Suprapubic skin (tissue), 4 donors: ENCODE results near the gene HNRNPA2B1. TPM values are rescaled to one million over a fixed set of nuclear protein-coding genes. Genes with fewer than 3 reads are reported as not detected.

Source experiments
- DNase-seq, 2 donors: peaks; one replicate each; pipeline ENCODE4 v3.0.0-alpha.2; 2019; ENCODE audit warnings: low spot score in 2 of 2
- H3K27ac ChIP-seq: fragments of 200-600 bp; sonication (generic); one replicate; pipeline ENCODE4 v1.5.1; 2019
- H3K27me3 ChIP-seq: fragments of 200-600 bp; sonication (generic); one replicate; pipeline ENCODE4 v1.5.1; 2019
- H3K36me3 ChIP-seq: fragments of 200-600 bp; sonication (generic); one replicate; pipeline ENCODE4 v1.5.1; 2019
- H3K4me1 ChIP-seq: fragments of 200-600 bp; sonication (generic); one replicate; pipeline ENCODE4 v1.5.1; 2019
- H3K4me3 ChIP-seq: fragments of 200-600 bp; sonication (generic); one replicate; pipeline ENCODE4 v1.5.1; 2019; ENCODE audit warnings: mild to moderate bottlenecking
- H3K9me3 ChIP-seq: fragments of 200-600 bp; sonication (generic); one replicate; pipeline ENCODE4 v1.5.1; 2019
- CTCF ChIP-seq, 2 donors: fragments of 200-600 bp in 1 of 2; fragments of 450-650 bp in 1 of 2; sonication (generic) in 1 of 2; IDR thresholded peaks; one replicate each; pipeline ENCODE4 v1.5.1; 2016 to 2019; ENCODE audit warnings: antibody characterized with exemption in 2 of 2, mild to moderate bottlenecking in 1 of 2, moderate library complexity in 1 of 2
- EP300 ChIP-seq: sonication (generic); formaldehyde crosslinking; IDR thresholded peaks from one replicate; pipeline ENCODE4 v1.6.1; 2017; ENCODE audit warnings: antibody characterized with exemption
- POLR2A ChIP-seq, 2 donors: fragments of 450-650 bp; IDR thresholded peaks; one replicate each; pipeline ENCODE4 v1.6.1; 2017; ENCODE audit warnings: antibody characterized with exemption in 2 of 2, mild to moderate bottlenecking in 2 of 2, moderate library complexity in 2 of 2
- POLR2AphosphoS5 ChIP-seq, 3 donors: sonication (generic); formaldehyde crosslinking; IDR thresholded peaks; one replicate each; pipeline ENCODE4 v1.6.1; 2017; ENCODE audit warnings: antibody characterized with exemption in 3 of 3
- WGBS: methylation state at CpG from one replicate; pipeline ENCODE4 v1.1.5; 2018; 5-methylcytosine and 5-hydroxymethylcytosine counted together
- total RNA-seq, 4 donors: library from RNA; depleted of rRNA; stranded (reverse); fragments of >200 nt; gene quantifications; one replicate each; pipeline ENCODE4 v1.1.0, GENCODE V29; 2016

Gene HNRNPA2B1
- total RNA-seq, 4 donors from 2014 or later, result 88.2 to 228 (median 137) TPM

DNA sequence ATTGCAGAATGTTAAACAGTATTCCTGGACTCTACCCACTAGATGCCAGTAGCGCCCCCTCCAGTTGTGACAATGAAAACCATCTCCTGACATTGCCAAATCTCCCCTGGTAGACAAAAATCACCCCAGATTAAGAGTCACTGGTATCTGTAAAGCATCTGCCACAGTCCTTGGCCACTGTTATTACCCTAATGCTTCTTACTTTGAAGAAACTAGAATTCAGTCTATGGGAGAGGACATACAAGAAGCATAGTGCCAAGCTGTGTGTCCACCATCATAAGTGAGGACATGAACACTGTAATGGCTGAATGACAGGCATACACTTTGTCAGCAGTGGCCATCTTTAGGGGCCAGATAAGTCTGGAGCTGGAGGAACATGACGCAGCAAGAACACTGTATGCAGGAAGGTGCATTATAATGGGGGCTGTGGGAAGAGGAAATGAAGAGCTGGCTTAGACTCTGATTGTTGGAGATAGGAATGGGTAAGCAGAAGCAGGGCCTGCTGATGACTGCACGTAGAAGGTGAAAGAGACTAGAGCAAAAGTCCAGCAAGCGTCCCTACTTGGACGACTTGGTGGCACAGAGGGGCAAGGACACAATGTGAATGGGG, 33.5 kb upstream of the HNRNPA2B1 start:
- Histone ChIP-seq H3K27me3 (no peaks in the 10 kb centered on the region), H3K4me1 (no peaks in the 10 kb centered on the region), H3K9me3 (no peaks in the 10 kb centered on the region), H3K4me3 (no peak overlapping the region), H3K36me3 (no peaks in the 10 kb centered on the region), H3K27ac (no peak overlapping the region)
- WGBS, result 77% methylated on average over 5 of the region's 5 CpGs
- TF ChIP-seq CTCF (IDR thresholded peaks at IDR 0.05) (no peak), POLR2A (IDR thresholded peaks at IDR 0.05) (no peak), POLR2AphosphoS5 (IDR thresholded peaks at IDR 0.05) (no peak), EP300 (no peak)
- no peak for DNase-seq

- Histone ChIP-seq H3K27me3 (peaks cover 3% of the 10 kb centered on the region), H3K27ac (no peak overlapping the region), H3K9me3 (no peaks in the 10 kb centered on the region), H3K36me3 (no peaks in the 10 kb centered on the region), H3K4me3 (no peak overlapping the region), H3K4me1 (no peaks in the 10 kb centered on the region)
- WGBS, result 95% methylated on average over 2 of the region's 2 CpGs
- TF ChIP-seq EP300 (no peak), POLR2AphosphoS5 (IDR thresholded peaks at IDR 0.05) (no peak), CTCF (IDR thresholded peaks at IDR 0.05) (no peak), POLR2A (IDR thresholded peaks at IDR 0.05) (no peak)
- DNase-seq, result no peak
Measured at GRCh38 chr7:26227987-26228386, 27.4 kb upstream of the HNRNPA2B1 start.

DNA sequence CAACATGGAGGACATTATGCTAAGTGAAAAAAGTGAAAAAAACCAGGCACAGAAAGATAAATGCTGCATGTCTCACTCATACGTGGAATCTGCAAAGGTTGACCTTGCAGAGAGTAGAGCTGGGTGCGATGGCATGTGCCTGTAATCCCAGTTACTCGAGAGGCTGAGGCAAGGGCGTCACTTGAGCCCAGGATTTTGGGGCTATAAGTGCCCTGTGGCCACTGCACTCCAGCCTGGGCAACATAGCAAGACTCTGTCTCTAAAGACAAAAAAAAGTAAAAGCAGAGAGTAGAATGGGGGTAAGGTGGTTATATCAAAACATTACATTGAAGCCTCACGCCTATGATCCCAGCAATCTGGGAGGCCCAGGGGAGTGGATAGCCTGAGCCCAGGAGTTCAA, 23.8 kb upstream of the HNRNPA2B1 start:
- 77% methylated on average over 5 of the region's 5 CpGs for WGBS
- peaks cover 3% of the 10 kb centered on the region for H3K27me3 ChIP-seq

GRCh38 chr7:26216049-26216448, 15.5 kb upstream of the HNRNPA2B1 start:
- H3K27me3 ChIP-seq, result no peaks in the 10 kb centered on the region
- TF ChIP-seq POLR2A (IDR thresholded peaks at IDR 0.05), result no peak
- no peak for TF ChIP-seq EP300
- no peak overlapping the region for H3K27ac ChIP-seq
- no peaks in the 10 kb centered on the region for H3K9me3 ChIP-seq
- no peaks in the 10 kb centered on the region for H3K4me1 ChIP-seq
- DNase-seq, result no peak
- H3K36me3 ChIP-seq, result peaks cover 6% of the 10 kb centered on the region
- H3K4me3 ChIP-seq, result no peak overlapping the region
- WGBS, result 74% methylated on average over 2 of the region's 2 CpGs

More for the DNA sequence above, 23.8 kb upstream of the HNRNPA2B1 start:
- no peak for TF ChIP-seq POLR2A (IDR thresholded peaks at IDR 0.05)
- TF ChIP-seq CTCF (IDR thresholded peaks at IDR 0.05), result no peak
- TF ChIP-seq POLR2AphosphoS5 (IDR thresholded peaks at IDR 0.05), result no peak
- TF ChIP-seq EP300, result no peak
- Histone ChIP-seq H3K27ac (no peak overlapping the region), H3K4me1 (no peaks in the 10 kb centered on the region), H3K4me3 (no peak overlapping the region), H3K36me3 (no peaks in the 10 kb centered on the region), H3K9me3 (no peaks in the 10 kb centered on the region)
- no peak for DNase-seq

- TF ChIP-seq EP300 (no peak), POLR2A (IDR thresholded peaks at IDR 0.05) (no peak), POLR2AphosphoS5 (IDR thresholded peaks at IDR 0.05) (no peak), CTCF (IDR thresholded peaks at IDR 0.05) (no peak)
- Histone ChIP-seq H3K9me3 (no peaks in the 10 kb centered on the region), H3K36me3 (peaks cover 20% of the 10 kb centered on the region), H3K4me3 (no peak overlapping the region), H3K27ac (no peak overlapping the region), H3K27me3 (no peaks in the 10 kb centered on the region), H3K4me1 (no peaks in the 10 kb centered on the region)
- DNase-seq, result no peak
- 85% methylated on average over 5 of the region's 5 CpGs for WGBS
Measured at GRCh38 chr7:26213807-26214515, 13.4 kb upstream of the HNRNPA2B1 start.
